GM18511 (cell line): ENCODE results near the gene NSUN3.
"Not testable (repeated sequence)": the region's sequence is repeated elsewhere in the genome, so short reads cannot be mapped to it uniquely, and the experiment has no call there.

Experiments used
- ATAC-seq: cut with Tn5 transposase; IDR thresholded peaks from one replicate; pipeline ENCODE4 v1.9.1; 2021; ENCODE audit warnings: mild to moderate bottlenecking, moderate library complexity; ENCODE audit not compliant: unreplicated experiment

Gene NSUN3

GRCh38 chr3:94062513-94063404 is at the start of gene NSUN3, which contains the start of gene DHFR2:
Gene NSUN3 (plus strand): TSS chr3:94063061. CDS start chr3:94063127, 66 bp downstream.
Gene DHFR2 (minus strand): TSS chr3:94062916. CDS start chr3:94061511, 1,405 bp downstream.
- peak; percentile 93 for ATAC-seq

- ATAC-seq = no peak
Measured at GRCh38 chr3:94015025-94015424, 47.8 kb upstream of the NSUN3 start.

- no peak for ATAC-seq
Measured at GRCh38 chr3:94019659-94020058, 43.2 kb upstream of the NSUN3 start.

GRCh38 chr3:94020293-94020692 is 42.6 kb upstream of the NSUN3 start:
- ATAC-seq = no peak

GRCh38 chr3:94024385-94024784 is 38.5 kb upstream of the NSUN3 start:
- ATAC-seq = no peak

GRCh38 chr3:94026623-94027022 is 36.2 kb upstream of the NSUN3 start:
- ATAC-seq = no peak

- ATAC-seq = no peak
Measured at GRCh38 chr3:94028093-94028837, 34.6 kb upstream of the NSUN3 start, which contains the start of gene STX19. Gene STX19 (minus strand): TSS chr3:94028597. CDS start chr3:94015269, 13,328 bp downstream.

GRCh38 chr3:94036909-94037507 is 25.9 kb upstream of the NSUN3 start:
- peak; percentile 84 for ATAC-seq

- ATAC-seq = no peak
Measured at GRCh38 chr3:94043285-94043684, 19.6 kb upstream of the NSUN3 start.

GRCh38 chr3:94044100-94044936 is 18.5 kb upstream of the NSUN3 start:
- not testable (repeated sequence) for ATAC-seq

GRCh38 chr3:94046533-94046932 is 16.3 kb upstream of the NSUN3 start:
- no peak for ATAC-seq

GRCh38 chr3:94049267-94049666 is 13.6 kb upstream of the NSUN3 start:
- no peak for ATAC-seq

- no peak for ATAC-seq
Measured at GRCh38 chr3:94050546-94050945, 12.3 kb upstream of the NSUN3 start.

GRCh38 chr3:94061297-94061696 is 1.6 kb upstream of the NSUN3 start:
- ATAC-seq = no peak

GRCh38 chr3:94063496-94064119 is 747 bp downstream of the NSUN3 start:
- no peak for ATAC-seq

GRCh38 chr3:94064243-94064860 is 1.5 kb downstream of the NSUN3 start:
- no peak for ATAC-seq

- ATAC-seq = no peak
Measured at GRCh38 chr3:94065122-94065521, 2.3 kb downstream of the NSUN3 start.

- ATAC-seq = no peak
Measured at GRCh38 chr3:94065819-94066480, 3.1 kb downstream of the NSUN3 start.
